ENCODE data around the gene ERMAP.

ERMAP gene

DNA sequence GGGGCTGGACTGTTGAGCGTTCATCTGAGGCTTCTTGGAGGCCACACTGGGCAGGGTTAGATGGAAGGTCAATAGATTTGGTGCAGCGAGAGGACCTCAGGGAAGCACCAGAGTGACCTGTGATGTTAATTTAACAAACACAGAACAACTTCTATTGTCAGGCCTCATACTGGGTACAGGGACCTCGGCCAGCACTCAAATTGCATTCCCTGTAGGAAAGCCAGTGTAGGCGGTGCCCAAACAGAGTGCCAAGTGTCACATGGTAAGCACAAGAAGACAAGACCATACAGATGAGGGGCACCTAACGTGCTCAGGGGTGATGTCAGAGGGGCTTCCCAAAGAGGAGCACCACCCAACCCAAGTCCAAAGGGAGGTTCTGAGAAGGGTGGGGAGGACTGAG, 30.8 kb upstream of the ERMAP start:
- TF ChIP-seq, protein P1, sequence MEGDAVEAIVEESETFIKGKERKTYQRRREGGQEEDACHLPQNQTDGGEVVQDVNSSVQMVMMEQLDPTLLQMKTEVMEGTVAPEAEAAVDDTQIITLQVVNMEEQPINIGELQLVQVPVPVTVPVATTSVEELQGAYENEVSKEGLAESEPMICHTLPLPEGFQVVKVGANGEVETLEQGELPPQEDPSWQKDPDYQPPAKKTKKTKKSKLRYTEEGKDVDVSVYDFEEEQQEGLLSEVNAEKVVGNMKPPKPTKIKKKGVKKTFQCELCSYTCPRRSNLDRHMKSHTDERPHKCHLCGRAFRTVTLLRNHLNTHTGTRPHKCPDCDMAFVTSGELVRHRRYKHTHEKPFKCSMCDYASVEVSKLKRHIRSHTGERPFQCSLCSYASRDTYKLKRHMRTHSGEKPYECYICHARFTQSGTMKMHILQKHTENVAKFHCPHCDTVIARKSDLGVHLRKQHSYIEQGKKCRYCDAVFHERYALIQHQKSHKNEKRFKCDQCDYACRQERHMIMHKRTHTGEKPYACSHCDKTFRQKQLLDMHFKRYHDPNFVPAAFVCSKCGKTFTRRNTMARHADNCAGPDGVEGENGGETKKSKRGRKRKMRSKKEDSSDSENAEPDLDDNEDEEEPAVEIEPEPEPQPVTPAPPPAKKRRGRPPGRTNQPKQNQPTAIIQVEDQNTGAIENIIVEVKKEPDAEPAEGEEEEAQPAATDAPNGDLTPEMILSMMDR (IDR thresholded peaks at IDR 0.05; ENCODE audit: low read depth, low read length, missing control alignments), result no peak
- no peak for DNase-seq (ENCODE audit: extremely low read depth, low read depth)
- no peak overlapping the region for H3K4me3 ChIP-seq (replicated peaks; ENCODE audit: low read depth, low read length)

DNA sequence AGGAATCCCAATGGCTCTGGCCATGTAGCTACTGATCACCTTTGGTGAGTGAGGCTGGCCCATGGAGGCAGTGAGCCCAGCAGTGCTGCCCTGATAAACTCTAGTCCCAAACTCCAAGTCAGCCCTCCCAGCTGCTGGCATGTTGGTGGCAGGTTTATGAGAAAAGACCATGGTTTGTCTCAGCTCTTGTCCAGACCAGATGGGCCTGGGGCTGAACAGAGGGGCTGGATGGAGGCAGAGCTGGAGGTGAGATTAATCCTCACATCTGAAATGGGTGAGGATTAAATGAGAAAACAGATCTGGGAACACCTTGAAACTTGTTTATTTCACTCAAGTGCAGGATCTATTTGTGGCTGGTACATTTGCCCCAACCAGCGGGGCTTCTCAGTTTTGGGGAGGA, 28.9 kb upstream of the ERMAP start:
- no peak for DNase-seq (ENCODE audit: extremely low read depth, low read depth)
- H3K4me3 ChIP-seq (replicated peaks; ENCODE audit: low read depth, low read length), result no peak overlapping the region
- TF ChIP-seq, protein P1 (IDR thresholded peaks at IDR 0.05; ENCODE audit: low read depth, low read length, missing control alignments), result no peak

DNA sequence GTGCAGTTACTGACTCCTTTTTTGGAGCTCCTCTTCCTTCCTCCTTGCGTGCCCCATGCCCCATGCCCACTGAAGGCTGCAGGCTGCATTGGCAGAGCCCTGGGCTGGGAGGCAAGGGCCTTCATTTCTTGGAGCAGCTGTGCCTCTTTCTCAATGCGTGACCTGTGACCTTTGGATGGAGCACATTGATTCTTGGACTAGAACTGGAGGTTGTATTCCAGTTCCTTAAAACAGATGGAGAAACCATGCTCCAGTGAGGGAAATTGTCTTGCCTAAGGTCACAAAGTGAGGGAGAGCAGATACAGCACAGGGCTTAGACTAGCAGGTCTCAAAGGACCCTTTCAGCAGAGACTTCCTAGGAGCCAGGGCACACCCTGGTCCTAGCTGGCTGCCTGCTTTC, 23.1 kb upstream of the ERMAP start:
- TF ChIP-seq, protein P1 (IDR thresholded peaks at IDR 0.05; ENCODE audit: low read depth, low read length, missing control alignments), result no peak
- no peak for DNase-seq (ENCODE audit: extremely low read depth, low read depth)
- no peak overlapping the region for H3K4me3 ChIP-seq (replicated peaks; ENCODE audit: low read depth, low read length)

DNA sequence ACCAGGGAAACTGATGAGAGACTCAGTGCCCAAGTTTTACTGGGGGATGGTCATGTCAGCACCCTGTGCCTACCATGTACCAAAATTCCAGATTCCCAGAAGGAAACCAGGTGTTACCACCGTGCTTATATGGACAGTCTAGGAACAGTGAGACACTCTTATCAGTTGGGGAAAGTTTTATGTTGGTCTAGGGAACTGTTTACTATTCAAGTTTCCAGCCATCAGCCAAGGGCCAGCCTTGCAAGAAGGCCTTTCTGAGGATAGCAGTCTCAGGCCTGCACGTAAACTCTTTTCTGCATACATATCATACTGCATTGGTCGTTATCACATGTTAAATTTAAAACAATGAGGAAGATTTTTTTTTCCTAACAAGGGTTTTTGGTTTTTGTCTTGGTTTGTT, 19.5 kb upstream of the ERMAP start:
- no peak for DNase-seq (ENCODE audit: extremely low read depth, low read depth)
- TF ChIP-seq, protein P1 (IDR thresholded peaks at IDR 0.05; ENCODE audit: low read depth, low read length, missing control alignments), result no peak
- H3K4me3 ChIP-seq (replicated peaks; ENCODE audit: low read depth, low read length), result no peak overlapping the region

- H3K4me3 ChIP-seq (replicated peaks; ENCODE audit: low read depth, low read length), result no peak overlapping the region
Observed at GRCh38 chr1:42797979-42798378, 18.9 kb upstream of the ERMAP start.

DNA sequence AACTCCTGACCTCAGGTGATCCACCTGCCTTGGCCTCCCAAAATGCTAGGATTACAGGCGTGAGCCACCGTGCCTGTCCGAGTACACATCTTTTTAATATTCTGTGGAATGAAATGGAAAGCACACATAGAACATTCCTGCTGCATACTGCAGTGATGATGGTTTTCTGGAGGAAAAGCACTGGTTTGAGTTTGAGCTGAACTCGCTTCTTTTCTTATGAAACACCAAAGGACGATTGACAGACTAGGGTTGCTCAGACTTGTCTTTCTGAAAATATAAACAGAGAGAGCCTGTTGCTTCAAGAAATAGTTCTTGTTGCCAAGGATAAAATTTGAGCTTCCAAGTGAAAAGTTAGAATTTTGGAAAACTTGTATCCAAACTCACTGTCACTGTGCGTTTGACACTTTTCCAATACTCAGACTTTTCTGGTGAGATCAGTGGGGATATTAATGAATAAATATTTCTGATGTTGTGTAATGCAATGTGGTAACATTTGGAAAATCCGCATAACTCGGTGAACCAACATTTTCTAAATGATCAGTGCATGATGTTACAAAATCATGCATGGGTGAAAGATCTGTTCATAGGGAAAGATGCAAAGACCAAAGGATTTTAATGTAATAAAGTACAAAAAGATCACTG, 15.0 kb upstream of the ERMAP start:
- no peak overlapping the region for H3K4me3 ChIP-seq (replicated peaks; ENCODE audit: low read depth, low read length)
- TF ChIP-seq, protein P1 (IDR thresholded peaks at IDR 0.05; ENCODE audit: low read depth, low read length, missing control alignments), result no peak
- no peak for DNase-seq (ENCODE audit: extremely low read depth, low read depth)

More at GRCh38 chr1:42797979-42798378, 18.9 kb upstream of the ERMAP start:
- DNase-seq (ENCODE audit: extremely low read depth, low read depth), result no peak
- TF ChIP-seq, protein P1 (IDR thresholded peaks at IDR 0.05; ENCODE audit: low read depth, low read length, missing control alignments), result no peak

- no peak overlapping the region for H3K4me3 ChIP-seq (replicated peaks; ENCODE audit: low read depth, low read length)
- TF ChIP-seq, protein P1 (IDR thresholded peaks at IDR 0.05; ENCODE audit: low read depth, low read length, missing control alignments), result no peak
- DNase-seq (ENCODE audit: extremely low read depth, low read depth), result no peak
Observed at GRCh38 chr1:42806171-42806570, 10.8 kb upstream of the ERMAP start.
